Colonic mucosa (tissue), 4 donors: ENCODE data around the gene LRCH1. TPM values are rescaled to one million over a fixed set of nuclear protein-coding genes. Genes with fewer than 3 reads are reported as not detected.
A peak's percentile ranks its signal among the peaks of the same experiment; 100 is the strongest.
"Not testable (repeated sequence)": the region's sequence is repeated elsewhere in the genome, so short reads cannot be mapped to it uniquely, and the experiment has no call there.

ENCODE experiments used
- DNase-seq: peaks from one replicate; pipeline ENCODE4 v3.0.0-alpha.2; 2020
- H3K27ac ChIP-seq: fragments of 200-600 bp; one replicate; pipeline ENCODE4 v1.8.0; 2021
- H3K27me3 ChIP-seq: fragments of 200-600 bp; one replicate; pipeline ENCODE4 v1.8.0; 2021
- H3K36me3 ChIP-seq: fragments of 200-600 bp; one replicate; pipeline ENCODE4 v1.8.0; 2021
- H3K4me1 ChIP-seq: fragments of 200-600 bp; one replicate; pipeline ENCODE4 v1.8.0; 2021; ENCODE audit warnings: mild to moderate bottlenecking
- H3K4me3 ChIP-seq: fragments of 200-600 bp; one replicate; pipeline ENCODE4 v1.8.0; 2021
- H3K9ac ChIP-seq, 2 donors: one replicate each; pipeline ENCODE4 v1.7.0; 2013; ENCODE audit warnings: control low read depth in 2 of 2, low read depth in 2 of 2, low read length in 2 of 2
- H3K9me3 ChIP-seq: fragments of 200-600 bp; one replicate; pipeline ENCODE4 v1.8.0; 2021
- CTCF ChIP-seq: fragments of 200-600 bp; IDR thresholded peaks from one replicate; pipeline ENCODE4 v1.8.0; 2022; ENCODE audit warnings: antibody characterized with exemption, mild to moderate bottlenecking
- intact Hi-C: fragments of 100-400 bp; cut with DNase I; formaldehyde crosslinking; loops from one replicate; pipeline ENCODE4 v1.14.1; 2022
- total RNA-seq, 2 donors: library from RNA; stranded (reverse); fragmentation: NEBNext Ultra II Directional in 1 of 2; extraction: Animal tissue kit (Norgen Biotek cat#: 25700) in 1 of 2; gene quantifications; one replicate each; pipeline ENCODE4 v1.2.1, GENCODE V29; 2021
- donor health status: healthy.
- donor health status: DM: no; HTN: no; CAD: no.
- donor health status: DM: no; HTN: no; CAD: no.

LRCH1 gene
- total RNA-seq, 2 donors from 2014 or later = 12.8 to 19.6 TPM

- Histone ChIP-seq H3K36me3 (no peaks in the 10 kb centered on the region), H3K4me3 (no peak overlapping the region), H3K27ac (no peak overlapping the region), H3K9ac (no peak overlapping the region), H3K4me1 (peaks cover 18% of the 10 kb centered on the region), H3K9me3 (no peaks in the 10 kb centered on the region), H3K27me3 (no peaks in the 10 kb centered on the region)
- DNase-seq = no peak
- intact Hi-C loops = no loop called here
- TF ChIP-seq CTCF = no peak
Measured at GRCh38 chr13:46754812-46755211, 201.8 kb downstream of the LRCH1 start.

- H3K36me3 ChIP-seq, intact Hi-C loops: not testable (repeated sequence)
- peaks cover 18% of the 10 kb centered on the region for H3K4me1 ChIP-seq
Measured at GRCh38 chr13:46755508-46755907, 202.5 kb downstream of the LRCH1 start.

GRCh38 chr13:46756977-46757376 is 204.0 kb downstream of the LRCH1 start:
- H3K36me3 ChIP-seq = no peaks in the 10 kb centered on the region
- H3K4me1 ChIP-seq = peaks cover 18% of the 10 kb centered on the region
- intact Hi-C loops = no loop called here
- H3K27ac ChIP-seq = peak overlapping the region; percentile 7
- H3K9ac ChIP-seq = no peak overlapping the region
- no peak for TF ChIP-seq CTCF
- no peaks in the 10 kb centered on the region for H3K9me3 ChIP-seq
- no peaks in the 10 kb centered on the region for H3K27me3 ChIP-seq
- no peak overlapping the region for H3K4me3 ChIP-seq
- DNase-seq = no peak

More at GRCh38 chr13:46755508-46755907, 202.5 kb downstream of the LRCH1 start:
- H3K9me3 ChIP-seq, H3K4me3 ChIP-seq, DNase-seq, H3K9ac ChIP-seq, H3K27me3 ChIP-seq, H3K27ac ChIP-seq: not testable (repeated sequence)

GRCh38 chr13:46757640-46758039 is 204.7 kb downstream of the LRCH1 start:
- Histone ChIP-seq H3K9ac (no peak overlapping the region), H3K9me3 (no peaks in the 10 kb centered on the region), H3K4me3 (no peak overlapping the region), H3K4me1 (peaks cover 18% of the 10 kb centered on the region), H3K36me3 (no peaks in the 10 kb centered on the region), H3K27me3 (no peaks in the 10 kb centered on the region), H3K27ac (no peak overlapping the region)
- no peak for DNase-seq
- intact Hi-C loops = no loop called here
- no peak for TF ChIP-seq CTCF

GRCh38 chr13:46759846-46760245 is 206.9 kb downstream of the LRCH1 start:
- Histone ChIP-seq H3K27me3 (no peaks in the 10 kb centered on the region), H3K9me3 (no peaks in the 10 kb centered on the region), H3K9ac (no peak overlapping the region), H3K36me3 (no peaks in the 10 kb centered on the region), H3K27ac (peak overlapping the region; percentile 39), H3K4me1 (peaks cover 18% of the 10 kb centered on the region), H3K4me3 (no peak overlapping the region)
- intact Hi-C loops = no loop called here
- TF ChIP-seq CTCF = no peak
- peak; percentile 66 for DNase-seq

- Histone ChIP-seq H3K27me3 (no peaks in the 10 kb centered on the region), H3K9ac (no peak overlapping the region), H3K4me1 (peaks cover 18% of the 10 kb centered on the region), H3K4me3 (no peak overlapping the region), H3K36me3 (no peaks in the 10 kb centered on the region), H3K9me3 (no peaks in the 10 kb centered on the region), H3K27ac (no peak overlapping the region)
- intact Hi-C loops = no loop called here
- no peak for DNase-seq
- TF ChIP-seq CTCF = no peak
Measured at GRCh38 chr13:46761174-46761573, 208.2 kb downstream of the LRCH1 start.
